ENCODE results near the gene SLC28A3.

GRCh38 chr9:84238652-84239051 lies 101.9 kb downstream of the SLC28A3 start:
- TF ChIP-seq EZH2phosphoT487 (IDR thresholded peaks at IDR 0.05; ENCODE audit: unreplicated experiment) (no peak), REST (IDR thresholded peaks at IDR 0.05; ENCODE audit: unreplicated experiment) (no peak), EZH2 (IDR thresholded peaks at IDR 0.05; ENCODE audit: low read depth, unreplicated experiment) (no peak), JUNB (IDR thresholded peaks at IDR 0.05; ENCODE audit: unreplicated experiment) (no peak), POLR2AphosphoS5 (IDR thresholded peaks at IDR 0.05; ENCODE audit: low read depth) (no peak), ZNF114 (CRISPR knock-in tag; IDR thresholded peaks at IDR 0.05) (no peak), CREB1 (CRISPR knock-in tag; IDR thresholded peaks at IDR 0.05; ENCODE audit: low read depth) (no peak), STAT1 (IDR thresholded peaks at IDR 0.05; ENCODE audit: unreplicated experiment) (no peak), ETS1 (IDR thresholded peaks at IDR 0.05) (no peak), NANOG (IDR thresholded peaks at IDR 0.05; ENCODE audit: borderline replicate concordance) (no peak), ZNF331 (CRISPR knock-in tag; IDR thresholded peaks at IDR 0.05; ENCODE audit: low read depth) (no peak)
- TF ChIP-seq, protein P1, sequence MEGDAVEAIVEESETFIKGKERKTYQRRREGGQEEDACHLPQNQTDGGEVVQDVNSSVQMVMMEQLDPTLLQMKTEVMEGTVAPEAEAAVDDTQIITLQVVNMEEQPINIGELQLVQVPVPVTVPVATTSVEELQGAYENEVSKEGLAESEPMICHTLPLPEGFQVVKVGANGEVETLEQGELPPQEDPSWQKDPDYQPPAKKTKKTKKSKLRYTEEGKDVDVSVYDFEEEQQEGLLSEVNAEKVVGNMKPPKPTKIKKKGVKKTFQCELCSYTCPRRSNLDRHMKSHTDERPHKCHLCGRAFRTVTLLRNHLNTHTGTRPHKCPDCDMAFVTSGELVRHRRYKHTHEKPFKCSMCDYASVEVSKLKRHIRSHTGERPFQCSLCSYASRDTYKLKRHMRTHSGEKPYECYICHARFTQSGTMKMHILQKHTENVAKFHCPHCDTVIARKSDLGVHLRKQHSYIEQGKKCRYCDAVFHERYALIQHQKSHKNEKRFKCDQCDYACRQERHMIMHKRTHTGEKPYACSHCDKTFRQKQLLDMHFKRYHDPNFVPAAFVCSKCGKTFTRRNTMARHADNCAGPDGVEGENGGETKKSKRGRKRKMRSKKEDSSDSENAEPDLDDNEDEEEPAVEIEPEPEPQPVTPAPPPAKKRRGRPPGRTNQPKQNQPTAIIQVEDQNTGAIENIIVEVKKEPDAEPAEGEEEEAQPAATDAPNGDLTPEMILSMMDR (conservative IDR thresholded peaks at IDR 0.05; ENCODE audit: low read depth in 2 of 2) = 0 out of 4 replicates have a peak, but pooled peaks have one; percentile 11 to 12

All from GM23338 (cell line).